ENCODE results near the gene MRPL51.

MRPL51 gene

GRCh38 chr12:6444704-6445688 lies 48.1 kb downstream of the MRPL51 start, which contains the start of gene CD27:
TSS of gene CD27 (plus strand) at chr12:6444955. CDS start at chr12:6445096, 141 bp downstream.
- Histone ChIP-seq H3K9me3 (ENCODE audit: control insufficient read depth in 2 of 2, low read length in 2 of 2) (no peaks in the 10 kb centered on the region), H3K27me3 (ENCODE audit: control insufficient read depth in 1 of 2, insufficient read depth in 2 of 2, low read length in 2 of 2) (no peaks in the 10 kb centered on the region), H3K36me3 (ENCODE audit: control insufficient read depth in 2 of 2, insufficient read depth in 2 of 2, low read length in 2 of 2) (peaks cover 20 to 32% of the 10 kb centered on the region in 2 donors), H3K4me3 (ENCODE audit: low read length in 2 of 2) (no peak within 1 kb of the TSS), H3K27ac (ENCODE audit: low read length) (no peak within 1 kb of the TSS), H3K9ac (ENCODE audit: low read length in 2 of 2) (no peak within 1 kb of the TSS), H3K4me1 (ENCODE audit: control insufficient read depth, insufficient read depth, low read length) (peaks cover 2% of the 10 kb centered on the region)

GRCh38 chr12:6444031-6444430 lies 49.0 kb downstream of the MRPL51 start:
- no peaks in the 10 kb centered on the region for H3K27me3 ChIP-seq (ENCODE audit: control insufficient read depth in 1 of 2, insufficient read depth in 2 of 2, low read length in 2 of 2)
- no peak overlapping the region for H3K4me3 ChIP-seq (ENCODE audit: low read length in 2 of 2)
- H3K9ac ChIP-seq (ENCODE audit: low read length in 2 of 2): no peak overlapping the region
- no peaks in the 10 kb centered on the region for H3K9me3 ChIP-seq (ENCODE audit: control insufficient read depth in 2 of 2, low read length in 2 of 2)
- no peak overlapping the region for H3K27ac ChIP-seq (ENCODE audit: low read length)
- peaks cover 25 to 37% of the 10 kb centered on the region in 2 donors for H3K36me3 ChIP-seq (ENCODE audit: control insufficient read depth in 2 of 2, insufficient read depth in 2 of 2, low read length in 2 of 2)
- no peaks in the 10 kb centered on the region for H3K4me1 ChIP-seq (ENCODE audit: control insufficient read depth, insufficient read depth, low read length)

GRCh38 chr12:6443361-6443983 lies 49.6 kb downstream of the MRPL51 start:
- Histone ChIP-seq H3K4me1 (ENCODE audit: control insufficient read depth, insufficient read depth, low read length) (no peaks in the 10 kb centered on the region), H3K27ac (ENCODE audit: low read length) (no peak overlapping the region), H3K36me3 (ENCODE audit: control insufficient read depth in 2 of 2, insufficient read depth in 2 of 2, low read length in 2 of 2) (peaks cover 25 to 39% of the 10 kb centered on the region in 2 donors), H3K27me3 (ENCODE audit: control insufficient read depth in 1 of 2, insufficient read depth in 2 of 2, low read length in 2 of 2) (no peaks in the 10 kb centered on the region), H3K9me3 (ENCODE audit: control insufficient read depth in 2 of 2, low read length in 2 of 2) (no peaks in the 10 kb centered on the region), H3K4me3 (ENCODE audit: low read length in 2 of 2) (no peak overlapping the region), H3K9ac (ENCODE audit: low read length in 2 of 2) (no peak overlapping the region)

- Histone ChIP-seq H3K36me3 (ENCODE audit: control insufficient read depth in 2 of 2, insufficient read depth in 2 of 2, low read length in 2 of 2) (peaks cover 25 to 38% of the 10 kb centered on the region in 2 donors), H3K4me3 (ENCODE audit: low read length in 2 of 2) (no peak overlapping the region), H3K27ac (ENCODE audit: low read length) (no peak overlapping the region), H3K9ac (ENCODE audit: low read length in 2 of 2) (no peak overlapping the region), H3K9me3 (ENCODE audit: control insufficient read depth in 2 of 2, low read length in 2 of 2) (no peaks in the 10 kb centered on the region), H3K4me1 (ENCODE audit: control insufficient read depth, insufficient read depth, low read length) (no peaks in the 10 kb centered on the region), H3K27me3 (ENCODE audit: control insufficient read depth in 1 of 2, insufficient read depth in 2 of 2, low read length in 2 of 2) (no peaks in the 10 kb centered on the region)
These were observed 50.2 kb downstream of the MRPL51 start for GRCh38 chr12:6442836-6443235.
